ENCODE results near the gene ATRIP. TPM values are rescaled to one million over a fixed set of nuclear protein-coding genes. Genes with fewer than 3 reads are reported as not detected.

ATRIP gene
- total RNA-seq (2021; ENCODE audit: unreplicated experiment) (11.9 TPM), Bru-seq, nascent RNA (percentile 61 among the genes with signal in this experiment), BruChase-seq, experiment 1, labeled RNA remaining after a 2-hour chase (percentile 60 among the genes with signal in this experiment), BruChase-seq, experiment 2, labeled RNA remaining after a 6-hour chase (percentile 60 among the genes with signal in this experiment)
- polyA plus RNA-seq (2012; ENCODE audit: insufficient read length), result 7.6 TPM
- long read RNA-seq, full-length matches to known transcripts, result 14 of 32 reads
- long read RNA-seq, partial matches to known transcripts, result 11 of 32 reads
- long read RNA-seq, other reads (novel, unspliced or antisense), result 7 of 32 reads

- Histone ChIP-seq H3K36me3 (ENCODE audit: control insufficient read depth, insufficient read depth, low read length) (peaks cover 2% of the 10 kb centered on the region; the same call in 1 of the 2 replicates), H3K27ac (ENCODE audit: low read length) (peak within 1 kb of the TSS; percentile 89), H3K27me3 (ENCODE audit: control insufficient read depth, insufficient read depth, low read length) (no peaks in the 10 kb centered on the region), H3K4me1 (ENCODE audit: control insufficient read depth, insufficient read depth, low read length) (peaks cover 11% of the 10 kb centered on the region), H3K9me3 (ENCODE audit: control insufficient read depth, insufficient read depth, low read depth, low read length) (no peaks in the 10 kb centered on the region), H3K4me3 (ENCODE audit: low read depth in 2 of 2, low read length in 2 of 2) (peak within 1 kb of the TSS; percentile 76 to 87)
- TF ChIP-seq TCF7L2 (IDR thresholded peaks at IDR 0.05; ENCODE audit: low read depth, low read length) (no peak), CTCF (IDR thresholded peaks at IDR 0.05) (no peak), POLR2AphosphoS5 (IDR thresholded peaks at IDR 0.05; ENCODE audit: low read depth, low read length) (peak; percentile 81), REST (IDR thresholded peaks at IDR 0.05; ENCODE audit: insufficient read depth in 1 of 2, low read depth in 2 of 2, low read length in 1 of 2) (no peak), SIN3A (IDR thresholded peaks at IDR 0.05; ENCODE audit: borderline replicate concordance, insufficient read depth, low read depth, low read length) (0 out of 2 replicates have a peak, but pooled peaks have one; percentile 86)
- ChIA-PET CTCF (interaction anchor here (0.9 to 2.6 kb wide), 2 partner anchors 11 to 113 kb away, joined by 4 to 26 read pairs; no protein-coding TSS in a partner anchor), POLR2A (interaction anchor here (0.6 to 0.7 kb wide), 3 partner anchors 27 to 103 kb away, joined by 3 to 5 read pairs (median 5); no protein-coding TSS in a partner anchor)
- intact Hi-C loops (cut with micrococcal nuclease; ENCODE audit: unreplicated experiment) (no loop called here), in situ Hi-C loops (cut with HindIII; ENCODE audit: low pct_unique_long_range_greater_than_20kb, low sequenced_read_pairs) (no loop called here)
- ATAC-seq (peak; percentile 95), DNase-seq (ENCODE audit: low read depth, low spot score) (no peak)
- BruUV-seq (replicated peaks), result no TSS peak
Observed at GRCh38 chr3:48446425-48447193, at the start of gene ATRIP. TSS of gene ATRIP (plus strand) at chr3:48446737. CDS start at chr3:48446846, 109 bp downstream.

GRCh38 chr3:48397767-48398681 lies 48.5 kb upstream of the ATRIP start:
- Histone ChIP-seq H3K36me3 (ENCODE audit: control insufficient read depth, insufficient read depth, low read length) (no peaks in the 10 kb centered on the region), H3K27ac (ENCODE audit: low read length) (no peak overlapping the region), H3K4me3 (ENCODE audit: low read depth in 2 of 2, low read length in 2 of 2) (no peak overlapping the region), H3K4me1 (ENCODE audit: control insufficient read depth, insufficient read depth, low read length) (no peaks in the 10 kb centered on the region), H3K27me3 (ENCODE audit: control insufficient read depth, insufficient read depth, low read length) (0 out of 2 replicates have a peak, but pooled peaks cover 2% of the 10 kb centered on the region), H3K9me3 (ENCODE audit: control insufficient read depth, insufficient read depth, low read depth, low read length) (no peaks in the 10 kb centered on the region)
- in situ Hi-C loops (cut with HindIII; ENCODE audit: low pct_unique_long_range_greater_than_20kb, low sequenced_read_pairs) (no loop called here), intact Hi-C loops (cut with micrococcal nuclease; ENCODE audit: unreplicated experiment) (no loop called here)
- ATAC-seq (no peak), DNase-seq (ENCODE audit: low read depth, low spot score) (no peak)
- BruUV-seq (replicated peaks), result no TSS peak
- no peak for TF ChIP-seq CTCF (IDR thresholded peaks at IDR 0.05)
- no peak for TF ChIP-seq REST (IDR thresholded peaks at IDR 0.05; ENCODE audit: insufficient read depth in 1 of 2, low read depth in 2 of 2, low read length in 1 of 2)
- TF ChIP-seq SIN3A (IDR thresholded peaks at IDR 0.05; ENCODE audit: borderline replicate concordance, insufficient read depth, low read depth, low read length), result no peak
- no peak for TF ChIP-seq TCF7L2 (IDR thresholded peaks at IDR 0.05; ENCODE audit: low read depth, low read length)
- no peak for TF ChIP-seq POLR2AphosphoS5 (IDR thresholded peaks at IDR 0.05; ENCODE audit: low read depth, low read length)
- ChIA-PET POLR2A (no interaction called here), CTCF (no interaction called here)

All from Panc1 (cell line).